Measurements from ENCODE around the gene PANK2. TPM values are rescaled to one million over a fixed set of nuclear protein-coding genes. Genes with fewer than 3 reads are reported as not detected.
"Not testable (repeated sequence)": the region's sequence is repeated elsewhere in the genome, so short reads cannot be mapped to it uniquely, and the experiment has no call there.

The PANK2 gene
- total RNA-seq, 1 donor: 57.2 TPM

DNA sequence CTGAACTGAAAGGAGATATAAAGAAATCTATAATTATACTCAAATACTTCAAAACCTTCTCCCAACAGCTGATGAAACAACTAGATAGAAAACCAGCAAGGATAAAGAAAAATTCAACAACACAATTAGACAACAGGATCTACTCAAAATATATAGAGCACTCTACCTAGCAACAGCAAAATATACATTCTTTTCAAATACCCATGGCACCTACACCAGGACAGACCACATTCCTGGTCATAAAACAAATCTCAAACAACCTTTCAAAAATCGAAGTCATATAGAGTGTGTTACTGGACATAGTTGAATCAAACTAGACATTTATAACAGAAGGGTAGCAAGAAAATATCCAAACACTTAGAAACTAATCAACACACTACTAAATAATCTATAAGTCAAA lies 83.0 kb downstream of the PANK2 start:
- Histone ChIP-seq H3K27ac (ENCODE audit: low read depth, low read length) (no peak overlapping the region), H4K20me1 (ENCODE audit: insufficient read depth, low read length) (no peaks in the 10 kb centered on the region), H3K4me2 (ENCODE audit: insufficient read depth, low read length) (no peak overlapping the region), H3K9me3 (ENCODE audit: low read depth, low read length) (no peaks in the 10 kb centered on the region), H3K27me3 (ENCODE audit: insufficient read depth, low read length) (no peaks in the 10 kb centered on the region), H3K79me2 (ENCODE audit: insufficient read depth, low read length) (peaks cover 83% of the 10 kb centered on the region), H3K4me1 (ENCODE audit: insufficient read depth, low read length) (no peaks in the 10 kb centered on the region), H2AFZ (ENCODE audit: low read length) (no peak overlapping the region), H3K36me3 (ENCODE audit: insufficient read depth, low read length) (no peaks in the 10 kb centered on the region), H3K4me3 (ENCODE audit: insufficient read depth, low read length) (no peak overlapping the region)
- DNase-seq (ENCODE audit: insufficient read length, low spot score, missing footprints): no peak
- no peak for TF ChIP-seq CTCF (IDR thresholded peaks at IDR 0.05; ENCODE audit: extremely low read depth, low read depth, low read length)

DNA sequence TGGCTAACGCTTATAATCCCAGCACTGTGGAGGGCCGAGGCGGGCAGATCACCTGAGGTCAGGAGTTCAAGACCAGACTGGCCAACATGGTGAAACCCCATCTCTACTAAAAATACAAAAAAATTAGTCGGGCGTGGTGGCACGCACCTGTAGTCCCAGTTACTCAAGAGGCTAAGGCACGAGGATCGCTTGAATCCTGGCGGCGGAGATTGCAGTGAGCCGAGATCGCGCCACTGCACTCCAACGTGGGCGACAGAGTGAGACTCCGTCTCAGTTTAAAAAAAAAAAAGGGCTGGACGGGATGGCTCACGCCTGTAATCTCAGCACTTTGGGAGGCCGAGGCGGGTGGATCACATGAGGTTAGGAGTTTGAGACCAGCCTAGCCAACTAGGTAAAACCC lies 83.4 kb downstream of the PANK2 start:
- not testable (repeated sequence) for DNase-seq (ENCODE audit: insufficient read length, low spot score, missing footprints); H3K27ac ChIP-seq (ENCODE audit: low read depth, low read length); H3K4me2 ChIP-seq (ENCODE audit: insufficient read depth, low read length); H3K4me1 ChIP-seq (ENCODE audit: insufficient read depth, low read length); H3K9me3 ChIP-seq (ENCODE audit: low read depth, low read length); H3K27me3 ChIP-seq (ENCODE audit: insufficient read depth, low read length); H4K20me1 ChIP-seq (ENCODE audit: insufficient read depth, low read length); H2AFZ ChIP-seq (ENCODE audit: low read length); H3K4me3 ChIP-seq (ENCODE audit: insufficient read depth, low read length); H3K36me3 ChIP-seq (ENCODE audit: insufficient read depth, low read length)
- peaks cover 82% of the 10 kb centered on the region for H3K79me2 ChIP-seq (ENCODE audit: insufficient read depth, low read length)

DNA sequence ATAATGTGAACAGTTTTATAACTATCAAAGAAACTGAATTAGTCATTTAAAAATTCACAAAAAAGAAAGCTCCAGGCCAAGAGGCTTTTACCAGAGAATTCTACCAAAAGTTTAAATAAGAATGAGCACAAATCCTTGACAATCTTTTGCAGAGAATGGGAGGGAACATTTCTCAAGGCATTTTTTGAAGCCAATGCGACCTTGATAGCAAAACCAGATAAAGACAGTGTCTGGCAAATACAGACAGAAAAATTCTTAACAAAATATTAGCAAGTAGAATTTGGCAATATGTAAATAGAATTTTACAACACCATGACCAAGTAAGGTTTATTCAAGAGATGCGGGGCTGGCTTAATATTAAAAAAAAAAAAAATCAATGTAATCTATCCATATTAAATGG lies 84.5 kb downstream of the PANK2 start:
- H3K9me3 ChIP-seq (ENCODE audit: low read depth, low read length): no peaks in the 10 kb centered on the region
- H3K4me3 ChIP-seq (ENCODE audit: insufficient read depth, low read length): no peak overlapping the region
- no peak for TF ChIP-seq CTCF (IDR thresholded peaks at IDR 0.05; ENCODE audit: extremely low read depth, low read depth, low read length)
- no peak overlapping the region for H3K27ac ChIP-seq (ENCODE audit: low read depth, low read length)
- H4K20me1 ChIP-seq (ENCODE audit: insufficient read depth, low read length): no peaks in the 10 kb centered on the region
- H3K27me3 ChIP-seq (ENCODE audit: insufficient read depth, low read length): no peaks in the 10 kb centered on the region
- no peaks in the 10 kb centered on the region for H3K4me1 ChIP-seq (ENCODE audit: insufficient read depth, low read length)
- no peak for DNase-seq (ENCODE audit: insufficient read length, low spot score, missing footprints)
- H3K36me3 ChIP-seq (ENCODE audit: insufficient read depth, low read length): no peaks in the 10 kb centered on the region
- H3K79me2 ChIP-seq (ENCODE audit: insufficient read depth, low read length): peaks cover 91% of the 10 kb centered on the region
- H2AFZ ChIP-seq (ENCODE audit: low read length): no peak overlapping the region
- no peak overlapping the region for H3K4me2 ChIP-seq (ENCODE audit: insufficient read depth, low read length)

- DNase-seq (ENCODE audit: insufficient read length, low spot score, missing footprints): no peak
- Histone ChIP-seq H3K4me2 (ENCODE audit: insufficient read depth, low read length) (no peak overlapping the region), H3K4me3 (ENCODE audit: insufficient read depth, low read length) (no peak overlapping the region), H3K36me3 (ENCODE audit: insufficient read depth, low read length) (no peaks in the 10 kb centered on the region), H3K4me1 (ENCODE audit: insufficient read depth, low read length) (peaks cover 16% of the 10 kb centered on the region), H4K20me1 (ENCODE audit: insufficient read depth, low read length) (no peaks in the 10 kb centered on the region), H3K27me3 (ENCODE audit: insufficient read depth, low read length) (no peaks in the 10 kb centered on the region), H3K79me2 (ENCODE audit: insufficient read depth, low read length) (peaks cover 84% of the 10 kb centered on the region), H3K27ac (ENCODE audit: low read depth, low read length) (no peak overlapping the region), H2AFZ (ENCODE audit: low read length) (no peak overlapping the region), H3K9me3 (ENCODE audit: low read depth, low read length) (no peaks in the 10 kb centered on the region)
- TF ChIP-seq CTCF (IDR thresholded peaks at IDR 0.05; ENCODE audit: extremely low read depth, low read depth, low read length): no peak
Measured at GRCh38 chr20:3976511-3976910, 87.3 kb downstream of the PANK2 start.

Small RNA genes within 50 kb of the gene (small RNA-seq; reads per million reads assigned to genes)
- 115 reads per million, percentile 97 among the genes with 10 or more reads in this experiment for gene MIR103A2

Other genes with a start within 250 kb of the PANK2 start
- gene GFRA4, start 226.0 kb upstream of the PANK2 start, total RNA-seq: not detected in 2 replicates
- gene ADAM33, start 207.4 kb upstream of the PANK2 start, total RNA-seq: 3.5 and 11.2 TPM in 2 replicates
- under 0.01 TPM in 1 of 2 replicates, not detected in the other for gene SIGLEC1, start 176.8 kb upstream of the PANK2 start, total RNA-seq
- gene HSPA12B, start 156.7 kb upstream of the PANK2 start, total RNA-seq: not detected in 2 replicates
- gene ADISSP, start 121.6 kb upstream of the PANK2 start, total RNA-seq: 15.3 and 18.5 TPM in 2 replicates
- gene SPEF1, start 107.9 kb upstream of the PANK2 start, total RNA-seq: under 0.01 TPM in 1 of 2 replicates, not detected in the other
- gene CENPB, start 102.6 kb upstream of the PANK2 start, total RNA-seq: 95.5 and 101 TPM in 2 replicates
- gene CDC25B, start 93.1 kb upstream of the PANK2 start, total RNA-seq: 20.6 and 23.5 TPM in 2 replicates
- gene AP5S1, start 68.8 kb upstream of the PANK2 start, total RNA-seq: 23.9 and 25.3 TPM in 2 replicates
- 32.1 and 32.2 TPM in 2 replicates for gene MAVS, start 42.6 kb upstream of the PANK2 start, total RNA-seq
- 22.4 and 25.6 TPM in 2 replicates for gene RNF24, start 126.2 kb downstream of the PANK2 start, total RNA-seq